ENCODE data around the gene SLC47A2.

The SLC47A2 gene

DNA sequence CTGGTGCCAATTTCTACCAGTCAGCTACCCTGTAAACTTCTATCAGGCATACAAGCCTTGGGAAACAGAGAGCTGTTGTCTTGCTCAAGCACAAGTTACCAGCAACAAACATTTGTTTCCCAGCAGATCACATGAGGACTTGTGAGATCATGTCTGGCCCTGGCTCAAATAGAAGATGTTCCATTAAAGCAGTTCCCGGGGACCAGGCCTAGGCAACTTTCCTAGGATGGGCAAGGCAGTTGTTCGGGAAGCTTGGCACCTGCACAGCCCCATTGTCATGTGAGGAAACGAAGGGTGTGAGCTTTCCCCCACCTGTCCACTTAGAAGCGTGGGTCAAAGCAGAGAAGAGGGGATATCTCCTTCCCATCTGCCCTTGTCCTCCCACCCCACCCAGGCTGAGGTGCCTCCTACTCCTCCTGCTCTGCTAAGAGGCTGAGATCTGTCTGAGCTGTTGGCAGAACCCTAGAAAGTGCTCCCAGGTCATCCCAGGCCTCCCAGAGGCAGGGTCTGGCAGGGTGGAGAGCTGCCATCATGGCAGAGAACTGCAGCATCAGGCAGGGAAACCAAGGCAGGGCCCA, 11.2 kb upstream of the SLC47A2 start:
- DNase-seq, result peak; percentile 11

- no peak for DNase-seq
Measured at GRCh38 chr17:19726631-19727376, 10.4 kb upstream of the SLC47A2 start.

DNA sequence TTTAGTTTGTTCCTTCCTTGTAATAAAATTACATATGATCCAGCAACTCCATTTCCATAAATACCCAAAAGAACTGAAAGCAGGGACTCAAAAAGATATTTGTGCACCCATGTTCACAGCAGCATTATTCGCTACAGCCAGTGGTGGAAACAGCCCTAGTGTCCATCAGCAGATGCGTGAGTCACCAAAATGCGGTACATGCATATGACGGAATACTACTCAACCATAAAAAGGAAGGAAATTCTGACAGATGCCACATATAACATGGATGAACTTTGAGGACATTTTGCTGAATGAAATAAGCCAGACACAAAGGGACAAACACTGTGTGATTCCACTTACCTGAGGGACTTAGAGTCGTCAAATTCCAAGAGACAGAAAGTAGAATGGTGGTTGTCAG, 9.1 kb upstream of the SLC47A2 start:
- no peak for DNase-seq

DNA sequence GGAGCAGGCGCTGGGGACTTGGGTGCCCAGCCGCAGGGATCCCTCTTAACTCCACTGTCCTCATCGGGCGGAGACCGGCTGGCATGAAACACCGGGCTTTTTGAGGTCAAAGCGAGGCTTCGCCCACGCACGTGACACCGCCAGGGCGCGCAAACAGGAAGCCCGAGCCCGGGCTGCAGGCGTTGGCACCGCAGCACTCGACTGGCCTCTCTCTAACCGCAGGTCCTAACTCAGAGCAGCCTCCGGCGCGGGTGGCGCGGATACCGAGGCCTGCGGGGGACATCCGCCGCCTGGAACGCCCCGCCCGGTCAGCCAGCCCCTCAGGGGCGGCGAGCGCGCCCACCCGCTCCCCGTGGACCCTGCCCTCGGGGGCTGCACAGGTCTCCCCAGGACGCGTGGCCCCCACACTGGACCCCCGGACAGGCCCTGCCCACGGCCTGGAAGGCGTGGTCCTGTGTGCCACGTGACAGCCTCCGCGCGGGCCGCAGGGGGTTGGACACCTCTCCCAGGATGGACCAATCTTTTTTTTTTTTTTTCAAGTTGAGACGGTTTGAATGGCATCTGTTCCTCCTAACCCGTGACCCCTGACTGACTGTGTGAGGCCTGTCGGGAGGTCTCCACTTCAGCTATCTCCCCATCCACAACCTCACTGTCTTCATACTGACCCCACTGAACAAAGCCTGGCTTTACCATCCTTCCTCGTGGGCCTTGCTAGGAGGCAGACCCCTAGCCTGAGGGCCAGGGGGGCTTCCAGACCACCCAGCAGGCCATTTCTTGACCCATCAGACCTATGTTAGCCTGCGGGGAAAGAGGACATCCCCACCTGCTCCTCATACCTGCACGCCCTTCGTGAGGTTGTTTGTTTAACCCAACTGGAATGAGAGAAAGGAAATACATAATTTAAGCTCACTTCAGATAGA, 8.4 kb upstream of the SLC47A2 start:
- DNase-seq, result peak; percentile 38

- DNase-seq, result no peak
Measured at GRCh38 chr17:19723964-19724363, 7.6 kb upstream of the SLC47A2 start.

GRCh38 chr17:19720631-19721426, 4.4 kb upstream of the SLC47A2 start:
- DNase-seq, result peak; percentile 6

DNA sequence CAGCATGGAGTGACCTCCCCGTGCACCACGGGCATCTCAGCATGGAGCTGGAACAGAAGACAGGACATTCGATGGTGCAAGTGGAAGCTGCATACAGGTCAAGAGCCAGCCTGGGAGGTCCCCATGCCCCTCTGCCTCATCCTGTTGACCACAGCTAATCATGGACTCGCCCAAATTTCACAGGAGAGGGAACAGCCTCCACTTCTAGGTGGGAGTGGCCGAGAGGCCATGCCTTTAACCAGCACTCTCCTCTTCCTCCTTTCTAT, 3.8 kb upstream of the SLC47A2 start:
- DNase-seq, result no peak

DNA sequence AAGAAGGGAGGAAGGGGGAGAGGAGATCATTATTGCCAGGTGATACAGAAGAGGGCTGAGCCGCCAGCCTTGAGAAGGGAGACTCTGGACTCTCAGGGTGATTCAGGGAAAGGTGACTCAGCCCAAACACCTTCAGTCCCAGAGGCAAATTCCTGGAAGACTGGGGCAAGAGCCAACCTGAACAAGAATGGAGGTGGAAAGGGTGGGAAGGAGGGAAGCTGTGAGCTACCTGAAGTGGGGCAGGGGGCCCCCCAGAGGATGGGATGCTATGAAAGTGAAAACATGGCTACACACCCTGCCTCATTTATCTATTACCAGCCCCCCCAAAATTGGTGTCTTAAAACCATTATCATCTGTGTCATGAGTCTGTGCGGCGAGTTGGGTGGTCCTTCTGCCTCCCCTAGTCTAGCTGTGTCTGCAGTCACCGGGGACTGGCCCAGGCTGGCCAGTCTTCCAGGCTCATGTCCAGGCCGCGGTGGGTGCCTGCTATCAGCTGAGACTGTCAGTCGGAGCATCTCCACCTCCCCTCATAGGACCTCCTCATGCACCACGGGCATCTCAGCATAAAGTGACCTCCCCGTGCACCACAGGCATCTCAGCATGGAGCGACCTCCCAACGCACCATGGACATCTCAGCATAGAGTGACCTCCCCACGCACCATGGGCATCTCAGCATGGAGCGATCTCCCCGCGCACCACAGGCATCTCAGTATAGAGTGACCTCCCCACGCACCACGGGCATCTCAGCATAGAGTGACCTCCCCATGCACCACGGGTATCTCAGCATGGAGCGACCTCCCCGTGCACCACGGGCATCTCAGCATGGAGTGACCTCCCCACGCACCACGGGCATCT, 3.2 kb upstream of the SLC47A2 start:
- DNase-seq, result no peak

DNA sequence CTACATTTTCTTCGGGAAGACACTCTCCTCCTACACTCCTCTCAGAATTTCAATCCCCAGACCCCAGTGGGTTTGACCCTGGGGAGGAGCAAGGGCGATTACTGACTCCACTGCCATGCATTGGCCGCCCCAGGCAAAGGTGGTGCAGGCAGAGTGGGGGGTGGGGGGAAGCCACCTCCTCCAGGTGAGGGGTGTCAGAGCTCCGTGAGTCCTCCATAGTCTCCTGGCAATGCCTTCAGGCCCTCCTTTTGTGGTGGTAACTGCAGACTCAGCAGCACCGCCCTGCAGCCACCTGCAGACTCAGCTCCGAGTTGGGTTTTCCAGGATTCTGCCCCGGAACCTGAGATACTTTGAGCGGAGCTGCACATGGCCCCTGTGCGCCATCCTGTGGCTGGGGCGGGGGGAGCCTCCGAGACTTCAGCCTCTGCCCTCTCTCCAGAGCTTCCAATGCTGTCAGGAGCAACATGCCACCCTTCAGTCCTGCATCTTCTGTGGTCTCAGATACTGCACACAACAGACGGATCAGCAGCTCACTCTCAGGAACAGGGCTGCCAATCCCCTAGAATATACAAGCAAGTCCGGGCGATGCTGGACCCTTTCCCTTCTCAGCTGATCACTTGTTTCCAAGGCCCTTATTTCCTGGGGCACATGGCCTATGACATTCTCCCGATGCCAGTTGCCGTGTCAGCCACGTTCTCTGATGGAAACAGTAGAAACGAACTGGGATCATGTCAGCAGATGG, 2.4 kb upstream of the SLC47A2 start:
- DNase-seq, result no peak

- no peak for DNase-seq
Measured at GRCh38 chr17:19718041-19718612, 1.7 kb upstream of the SLC47A2 start.

GRCh38 chr17:19717411-19717908, 1.1 kb upstream of the SLC47A2 start:
- no peak for DNase-seq

DNA sequence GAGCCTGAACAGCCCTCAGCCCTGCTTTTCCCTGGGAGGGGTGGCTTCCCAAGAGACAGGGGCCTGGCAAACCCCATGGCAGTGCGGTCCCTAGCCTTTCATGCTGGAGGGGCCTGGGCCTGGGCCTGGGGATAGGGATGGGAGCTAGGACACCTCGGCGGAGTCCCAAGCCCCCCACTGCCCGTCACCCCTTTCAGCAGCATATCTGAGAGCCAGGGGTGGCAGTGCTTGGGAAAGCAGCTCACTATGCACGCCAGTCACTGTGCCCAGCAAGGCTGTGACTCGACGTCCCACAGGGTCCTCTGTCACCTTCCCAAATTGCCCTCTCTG, 612 bp upstream of the SLC47A2 start:
- no peak for DNase-seq

DNA sequence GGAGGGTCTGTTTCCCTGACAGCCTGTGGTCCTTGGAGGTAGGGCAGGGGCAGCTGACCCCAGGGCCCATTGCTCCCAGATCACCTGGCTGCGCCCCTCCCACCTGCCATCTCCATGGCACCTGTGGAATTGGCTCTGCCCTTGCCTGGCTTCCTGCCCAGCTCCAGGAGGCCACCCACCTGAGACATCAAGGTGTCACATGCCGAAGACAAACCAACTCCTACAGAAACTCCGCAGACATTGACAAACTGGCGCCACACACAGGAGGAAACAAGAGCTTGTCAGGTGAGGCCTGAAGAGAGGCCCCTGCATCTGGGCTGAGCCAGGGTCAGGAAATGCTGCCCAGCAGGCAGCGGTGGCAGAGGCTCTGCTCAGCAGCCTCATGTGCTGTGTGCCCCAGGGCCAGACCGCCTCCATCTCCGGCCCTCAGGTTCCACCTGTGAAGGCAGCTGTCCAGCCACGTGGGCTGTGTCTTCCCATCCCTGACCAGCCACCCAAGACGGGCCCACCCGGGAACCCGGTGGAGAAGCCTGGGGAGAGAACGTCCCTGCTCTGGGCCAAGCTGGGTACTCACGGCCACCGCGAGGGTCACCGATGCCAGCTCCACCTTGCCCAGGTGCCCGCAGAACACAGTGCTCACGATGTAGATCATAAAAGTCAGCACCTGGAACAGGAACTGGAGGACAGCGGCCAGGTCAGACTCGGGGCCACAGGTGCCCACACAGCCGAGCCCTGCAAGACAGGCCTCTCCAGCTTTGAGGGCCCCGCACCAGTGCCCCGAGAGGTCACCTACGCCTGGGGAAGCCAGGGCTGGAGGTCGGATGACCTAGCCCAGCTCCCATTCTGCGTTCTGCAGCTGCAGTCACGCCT, 1.6 kb downstream of the SLC47A2 start:
- DNase-seq, result no peak

GRCh38 chr17:19713901-19714361, 2.5 kb downstream of the SLC47A2 start:
- no peak for DNase-seq

- DNase-seq, result no peak
Measured at GRCh38 chr17:19713462-19713861, 2.9 kb downstream of the SLC47A2 start.

DNA sequence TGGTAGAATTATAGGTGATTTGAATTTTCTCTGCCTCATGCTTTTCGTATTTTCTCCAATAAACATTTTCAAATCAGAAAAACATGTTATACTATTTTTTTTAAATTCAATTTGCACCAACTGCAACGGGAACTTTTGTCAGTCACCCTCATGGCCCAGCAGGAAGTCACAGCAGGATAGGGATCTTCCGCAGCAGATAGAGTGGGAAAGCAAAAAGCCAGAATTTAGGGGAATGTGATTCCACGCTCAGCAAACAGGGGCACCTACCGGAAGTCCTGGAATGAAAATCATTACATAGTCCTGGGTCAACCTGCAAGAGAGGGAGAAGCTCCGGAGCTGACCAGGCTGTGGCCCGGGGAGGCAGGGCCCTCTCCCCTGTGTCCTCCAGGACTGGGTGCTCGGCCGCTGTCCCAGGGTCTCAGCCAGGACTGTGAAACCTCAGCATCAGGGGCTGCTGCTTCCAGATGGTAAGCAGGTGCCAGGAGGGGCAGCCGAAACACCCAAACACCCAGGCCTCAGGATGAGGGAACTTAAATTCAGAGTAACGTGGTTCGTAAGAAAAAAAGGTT, 3.9 kb downstream of the SLC47A2 start:
- no peak for DNase-seq

DNA sequence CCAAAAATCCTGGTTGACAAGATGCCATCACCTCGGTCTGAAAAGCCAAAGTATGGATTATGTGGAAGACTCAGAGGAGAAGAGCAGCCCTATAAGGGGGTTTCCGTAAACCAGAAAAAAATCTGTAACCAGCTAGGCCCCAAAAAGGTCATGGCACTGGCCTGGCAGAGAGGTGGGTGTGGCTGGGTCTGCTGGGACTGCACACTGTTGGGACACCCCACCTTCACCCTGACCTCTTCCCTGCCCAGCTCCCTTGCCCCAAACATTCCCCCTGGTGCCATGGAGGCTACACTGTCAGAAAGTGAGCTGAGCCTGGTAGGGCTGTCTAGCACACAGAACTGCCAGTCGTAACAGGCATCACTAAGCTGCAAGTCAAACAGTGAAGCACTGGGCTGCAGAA, 6.5 kb downstream of the SLC47A2 start:
- DNase-seq, result no peak

DNA sequence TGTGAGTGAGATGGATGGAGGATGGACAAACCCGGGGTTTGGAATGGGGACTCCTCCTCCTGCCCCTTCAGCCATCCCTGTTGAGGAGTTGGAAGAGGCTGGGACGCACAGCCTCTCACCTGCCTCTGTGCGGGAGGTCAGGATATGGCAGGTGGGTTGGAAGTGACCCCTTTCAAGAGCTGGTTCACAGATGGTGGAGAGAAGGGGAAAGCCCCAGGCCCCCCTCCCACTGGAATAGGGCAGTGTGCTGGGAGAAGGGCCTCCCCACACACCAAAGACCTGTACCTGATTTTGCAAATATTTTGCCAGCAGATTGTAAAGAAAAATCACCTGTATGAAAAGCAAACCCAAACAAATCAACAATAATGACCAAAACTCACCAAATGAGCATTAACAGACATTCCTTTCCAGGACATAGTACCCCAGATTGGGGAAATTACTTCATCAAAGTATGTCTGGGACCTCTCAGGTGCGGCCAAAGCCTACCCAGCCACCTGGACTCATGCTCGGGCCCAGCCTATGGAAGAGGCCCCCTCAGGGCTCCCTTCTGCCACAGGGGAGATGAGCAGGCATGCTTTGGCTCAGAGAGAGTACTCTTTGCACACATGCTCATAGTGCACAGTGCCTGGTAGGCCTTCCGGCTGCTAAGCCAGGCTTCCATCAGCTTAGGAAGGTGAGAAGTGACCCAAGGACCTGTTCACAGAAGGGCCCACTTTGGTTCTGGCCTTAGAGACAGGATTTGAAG, 7.8 kb downstream of the SLC47A2 start:
- DNase-seq, result no peak

DNA sequence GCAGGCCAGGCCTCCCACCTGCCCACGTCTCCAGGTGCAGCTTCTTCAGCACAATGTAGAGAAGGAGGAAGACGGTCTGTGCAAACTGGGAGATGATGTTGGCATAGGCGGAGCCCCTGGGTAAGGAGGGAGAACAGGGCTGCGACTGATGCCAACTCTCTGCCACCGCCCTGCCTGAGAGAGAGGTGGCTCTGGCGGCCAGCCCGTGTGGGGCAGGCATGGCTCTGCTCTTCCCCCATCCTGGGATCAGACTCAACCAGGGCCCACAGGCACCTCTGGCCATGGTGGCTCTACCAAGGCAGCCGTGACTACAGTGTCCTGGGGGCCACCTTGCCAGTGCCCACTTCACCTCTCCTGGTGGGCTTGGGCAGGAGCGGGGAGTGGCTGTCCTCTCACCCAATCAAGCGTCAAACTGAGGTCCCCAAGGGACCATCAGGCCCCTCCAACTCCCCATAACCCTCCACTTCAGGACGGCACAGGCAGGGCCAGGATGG, 8.6 kb downstream of the SLC47A2 start:
- DNase-seq, result no peak
